ENCODE results near the gene COL5A2.

COL5A2 gene

GRCh38 chr2:189002079-189002478, 177.5 kb downstream of the COL5A2 start:
- no peak overlapping the region for H3K4me3 ChIP-seq (ENCODE audit: low read length, poor library complexity, severe bottlenecking)
- no peaks in the 10 kb centered on the region for H3K36me3 ChIP-seq (ENCODE audit: insufficient read depth, low read length)
- no peak overlapping the region for H3K9ac ChIP-seq (ENCODE audit: low read depth, low read length, poor library complexity, severe bottlenecking)
- H3K9me2 ChIP-seq (replicated peaks; ENCODE audit: low read depth, low read length) = no peaks in the 10 kb centered on the region
- peak overlapping the region; percentile 28 for H3K4me2 ChIP-seq (ENCODE audit: low read depth, low read length, poor library complexity, severe bottlenecking)
- no peaks in the 10 kb centered on the region for H3K79me2 ChIP-seq (ENCODE audit: insufficient read depth, low read length)
- H3K27me3 ChIP-seq (ENCODE audit: insufficient read depth, low read length, poor library complexity, severe bottlenecking) = no peaks in the 10 kb centered on the region
- H3K9me3 ChIP-seq (ENCODE audit: insufficient read depth, low read depth, low read length) = no peaks in the 10 kb centered on the region
- no peaks in the 10 kb centered on the region for H3F3A ChIP-seq (ENCODE audit: low read depth)
- H4K20me1 ChIP-seq (ENCODE audit: insufficient read depth, low read length, poor library complexity, severe bottlenecking) = no peaks in the 10 kb centered on the region
- no peak overlapping the region for H2AFZ ChIP-seq (ENCODE audit: low read length)
- TF ChIP-seq EZH2phosphoT487 (IDR thresholded peaks at IDR 0.05; ENCODE audit: borderline replicate concordance) (no peak), CTCF (conservative IDR thresholded peaks at IDR 0.05; ENCODE audit: low read length) (no peak)
- peaks cover 12% of the 10 kb centered on the region for H3K4me1 ChIP-seq (ENCODE audit: insufficient read depth, low read length, poor library complexity, severe bottlenecking)

GRCh38 chr2:189000221-189000620, 179.3 kb downstream of the COL5A2 start:
- H3K79me2 ChIP-seq (ENCODE audit: insufficient read depth, low read length) = no peaks in the 10 kb centered on the region
- H2AFZ ChIP-seq (ENCODE audit: low read length) = peak overlapping the region; percentile 36; the same call in 1 of the 2 replicates
- TF ChIP-seq CTCF (conservative IDR thresholded peaks at IDR 0.05; ENCODE audit: low read length) (no peak), EZH2phosphoT487 (IDR thresholded peaks at IDR 0.05; ENCODE audit: borderline replicate concordance) (no peak)
- peaks cover 12% of the 10 kb centered on the region for H3K4me1 ChIP-seq (ENCODE audit: insufficient read depth, low read length, poor library complexity, severe bottlenecking)
- H3K9ac ChIP-seq (ENCODE audit: low read depth, low read length, poor library complexity, severe bottlenecking) = no peak overlapping the region
- no peak overlapping the region for H3K4me2 ChIP-seq (ENCODE audit: low read depth, low read length, poor library complexity, severe bottlenecking)
- no peaks in the 10 kb centered on the region for H3K9me2 ChIP-seq (replicated peaks; ENCODE audit: low read depth, low read length)
- H3K36me3 ChIP-seq (ENCODE audit: insufficient read depth, low read length) = no peaks in the 10 kb centered on the region
- H4K20me1 ChIP-seq (ENCODE audit: insufficient read depth, low read length, poor library complexity, severe bottlenecking) = no peaks in the 10 kb centered on the region
- H3K4me3 ChIP-seq (ENCODE audit: low read length, poor library complexity, severe bottlenecking) = no peak overlapping the region
- H3K9me3 ChIP-seq (ENCODE audit: insufficient read depth, low read depth, low read length) = no peaks in the 10 kb centered on the region
- no peaks in the 10 kb centered on the region for H3F3A ChIP-seq (ENCODE audit: low read depth)
- no peaks in the 10 kb centered on the region for H3K27me3 ChIP-seq (ENCODE audit: insufficient read depth, low read length, poor library complexity, severe bottlenecking)

GRCh38 chr2:188997263-188997662, 182.3 kb downstream of the COL5A2 start:
- Histone ChIP-seq H4K20me1 (ENCODE audit: insufficient read depth, low read length, poor library complexity, severe bottlenecking) (no peaks in the 10 kb centered on the region), H3F3A (ENCODE audit: low read depth) (no peaks in the 10 kb centered on the region), H2AFZ (ENCODE audit: low read length) (no peak overlapping the region), H3K9ac (ENCODE audit: low read depth, low read length, poor library complexity, severe bottlenecking) (no peak overlapping the region), H3K79me2 (ENCODE audit: insufficient read depth, low read length) (no peaks in the 10 kb centered on the region), H3K27me3 (ENCODE audit: insufficient read depth, low read length, poor library complexity, severe bottlenecking) (no peaks in the 10 kb centered on the region), H3K36me3 (ENCODE audit: insufficient read depth, low read length) (no peaks in the 10 kb centered on the region), H3K9me2 (replicated peaks; ENCODE audit: low read depth, low read length) (no peaks in the 10 kb centered on the region), H3K4me2 (ENCODE audit: low read depth, low read length, poor library complexity, severe bottlenecking) (no peak overlapping the region), H3K4me1 (ENCODE audit: insufficient read depth, low read length, poor library complexity, severe bottlenecking) (peaks cover 8% of the 10 kb centered on the region), H3K9me3 (ENCODE audit: insufficient read depth, low read depth, low read length) (no peaks in the 10 kb centered on the region), H3K4me3 (ENCODE audit: low read length, poor library complexity, severe bottlenecking) (no peak overlapping the region)
- TF ChIP-seq CTCF (conservative IDR thresholded peaks at IDR 0.05; ENCODE audit: low read length) = no peak
- no peak for TF ChIP-seq EZH2phosphoT487 (IDR thresholded peaks at IDR 0.05; ENCODE audit: borderline replicate concordance)
